Prostate gland (tissue), 2 donors: ENCODE measurements around the gene PM20D1. TPM values are rescaled to one million over a fixed set of nuclear protein-coding genes. Genes with fewer than 3 reads are reported as not detected.

Source experiments
- DNase-seq: peaks from one replicate; pipeline ENCODE4 v3.0.0-alpha.2; 2019; ENCODE audit warnings: low spot score
- H3K27ac ChIP-seq, 2 donors: fragments of 200-600 bp; sonication (generic); 2 replicates each; pipeline ENCODE4 v1.5.1; 2017 to 2019
- H3K27me3 ChIP-seq: fragments of 200-600 bp; sonication (generic); replicated peaks from 2 replicates; pipeline ENCODE4 v1.5.1; 2019; ENCODE audit not compliant: insufficient read depth
- H3K36me3 ChIP-seq, 2 donors: fragments of 200-600 bp; sonication (generic); 1 replicate in 1 of 2; 2 replicates in 1 of 2; pipeline versions ENCODE4 v1.5.1 to v1.8.1; 2017 to 2019
- H3K4me1 ChIP-seq: fragments of 200-600 bp; sonication (generic); replicated peaks from 2 replicates; pipeline ENCODE4 v1.5.1; 2019
- H3K4me3 ChIP-seq, 2 donors: fragments of 200-600 bp; sonication (generic); 2 replicates each; pipeline ENCODE4 v1.5.1; 2017 to 2019
- H3K9me3 ChIP-seq: fragments of 200-600 bp; sonication (generic); 2 replicates; pipeline ENCODE4 v1.5.1; 2017
- CTCF ChIP-seq, 4 experiments: fragments of 200-600 bp in 2 of 4; fragments of 450-650 bp in 2 of 4; sonication (generic) in 2 of 4; IDR thresholded peaks; 1 replicate in 3 of 4; 2 replicates in 1 of 4; pipeline ENCODE4 v1.5.1; 2016 to 2019; ENCODE audit warnings: antibody characterized with exemption in 4 of 4, mild to moderate bottlenecking in 2 of 4, moderate library complexity in 2 of 4
- POLR2A ChIP-seq: fragments of 450-650 bp; IDR thresholded peaks from one replicate; pipeline ENCODE4 v1.6.1; 2016; ENCODE audit warnings: antibody characterized with exemption, mild to moderate bottlenecking
- POLR2AphosphoS5 ChIP-seq: sonication (generic); formaldehyde crosslinking; IDR thresholded peaks from one replicate; pipeline ENCODE4 v1.6.1; 2017; ENCODE audit warnings: antibody characterized with exemption
- WGBS: methylation state at CpG from one replicate; pipeline ENCODE4 v1.1.5; 2018; 5-methylcytosine and 5-hydroxymethylcytosine counted together
- intact Hi-C: fragments of 100-400 bp; cut with DNase I; formaldehyde crosslinking; loops from one replicate; pipeline ENCODE4 v1.14.2; 2022
- total RNA-seq, 2 donors: library from RNA; depleted of rRNA; stranded (reverse); fragments of >200 nt; gene quantifications; one replicate each; pipeline ENCODE4 v1.1.0, GENCODE V29; 2016

The PM20D1 gene
- total RNA-seq, 2 donors from 2014 or later: not detected

DNA sequence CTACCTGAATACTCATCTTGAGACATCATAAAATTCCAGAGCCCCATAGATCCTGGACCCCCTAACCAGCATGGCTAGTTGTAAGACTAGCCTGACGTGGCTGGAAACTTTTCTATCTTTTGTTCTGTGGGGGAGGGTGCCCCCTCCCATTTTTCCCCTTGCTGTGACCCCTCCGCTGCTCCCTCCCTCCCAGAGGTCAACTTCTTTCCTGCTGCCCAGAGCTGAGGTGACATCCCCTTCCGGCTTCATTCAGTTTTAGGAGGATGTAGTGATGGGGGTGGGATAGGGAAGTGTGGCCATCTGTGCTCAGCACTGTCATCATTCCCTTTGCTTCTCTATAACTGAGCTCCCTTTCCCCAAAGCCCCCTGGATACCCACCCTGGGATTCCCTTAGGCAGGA, 32.6 kb downstream of the PM20D1 start:
- Histone ChIP-seq H3K4me3 (no peak overlapping the region), H3K9me3 (no peaks in the 10 kb centered on the region), H3K4me1 (no peaks in the 10 kb centered on the region), H3K27ac (no peak overlapping the region), H3K36me3 (no peaks in the 10 kb centered on the region), H3K27me3 (no peaks in the 10 kb centered on the region)
- DNase-seq: no peak
- intact Hi-C loops: no loop called here
- 96% methylated on average over 3 of the region's 3 CpGs for WGBS
- TF ChIP-seq CTCF (IDR thresholded peaks at IDR 0.05) (no peak), POLR2A (no peak), POLR2AphosphoS5 (no peak)

DNA sequence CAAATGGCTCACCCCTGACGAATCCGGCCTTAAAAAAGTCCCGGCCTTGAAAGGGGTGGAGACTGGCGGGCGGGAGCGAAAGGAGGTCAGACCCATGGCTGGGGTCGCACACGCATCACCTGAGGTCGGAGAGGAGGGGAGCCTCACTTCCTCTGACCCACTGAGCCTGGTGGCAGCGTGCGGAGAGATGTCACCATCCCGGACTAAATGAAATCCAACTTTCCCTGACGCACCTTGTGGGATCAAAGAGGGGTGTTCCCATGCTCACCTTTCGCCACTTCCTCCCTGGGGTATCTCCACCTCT, 36.2 kb downstream of the PM20D1 start:
- TF ChIP-seq CTCF (IDR thresholded peaks at IDR 0.05) (no peak), POLR2AphosphoS5 (no peak), POLR2A (no peak)
- Histone ChIP-seq H3K4me1 (peaks cover 8% of the 10 kb centered on the region), H3K36me3 (no peaks in the 10 kb centered on the region), H3K4me3 (peak overlapping the region; percentile 59 to 87), H3K27me3 (no peaks in the 10 kb centered on the region), H3K9me3 (no peaks in the 10 kb centered on the region), H3K27ac (peak overlapping the region; percentile 84 to 90)
- DNase-seq: no peak
- 6% methylated on average over 14 of the region's 14 CpGs for WGBS
- intact Hi-C loops: no loop called here

GRCh38 chr1:205812878-205813754, 36.8 kb downstream of the PM20D1 start, which contains the start of gene SLC41A1:
Gene SLC41A1 (minus strand): TSS chr1:205813198. CDS start chr1:205810441, 2,757 bp downstream.
- Histone ChIP-seq H3K36me3 (no peaks in the 10 kb centered on the region), H3K4me3 (peak within 1 kb of the TSS; percentile 59 to 87), H3K27ac (peak within 1 kb of the TSS; percentile 84 to 90), H3K27me3 (no peaks in the 10 kb centered on the region), H3K4me1 (peaks cover 8% of the 10 kb centered on the region), H3K9me3 (no peaks in the 10 kb centered on the region)
- peak; percentile 96 for DNase-seq
- peak; percentile 96 for TF ChIP-seq POLR2AphosphoS5
- TF ChIP-seq POLR2A: peak; percentile 88
- no peak for TF ChIP-seq CTCF (IDR thresholded peaks at IDR 0.05)
- intact Hi-C loops: no loop called here
- under 1% methylated on average over 69 of the region's 83 CpGs for WGBS

- DNase-seq: peak; percentile 10
- peak overlapping the region; percentile 59 to 87 for H3K4me3 ChIP-seq
- H3K9me3 ChIP-seq: no peaks in the 10 kb centered on the region
- peaks cover 8% of the 10 kb centered on the region for H3K4me1 ChIP-seq
- intact Hi-C loops: no loop called here
- no peaks in the 10 kb centered on the region for H3K27me3 ChIP-seq
- no peak for TF ChIP-seq POLR2AphosphoS5
- TF ChIP-seq POLR2A: no peak
- TF ChIP-seq CTCF (IDR thresholded peaks at IDR 0.05): no peak
- H3K27ac ChIP-seq: peak overlapping the region; percentile 84 to 90
- H3K36me3 ChIP-seq: no peaks in the 10 kb centered on the region
- WGBS: 5% methylated on average over 16 of the region's 16 CpGs
Observed at GRCh38 chr1:205812271-205812877, 37.6 kb downstream of the PM20D1 start.
